GM12891 (cell line): ENCODE measurements around the gene ZFAND3.

ENCODE experiments used
- PAX5 ChIP-seq: IDR thresholded peaks from 2 replicates; pipeline ENCODE4 v1.6.1; 2011; ENCODE audit warnings: low read length, moderate library complexity, mild to moderate bottlenecking; ENCODE audit not compliant: insufficient read depth, severe bottlenecking
- POLR2A ChIP-seq: IDR thresholded peaks from 2 replicates; pipeline ENCODE4 v1.6.1; 2011; ENCODE audit warnings: low read depth, low read length, control low read depth
- POLR2AphosphoS5 ChIP-seq: IDR thresholded peaks from 2 replicates; pipeline ENCODE4 v1.6.1; 2011; ENCODE audit warnings: low read depth, low read length, control low read depth
- POU2F2 ChIP-seq: IDR thresholded peaks from 2 replicates; pipeline ENCODE4 v1.6.1; 2011; ENCODE audit warnings: low read depth, mild to moderate bottlenecking, control low read depth, low read length, moderate library complexity
- TAF1 ChIP-seq: IDR thresholded peaks from 2 replicates; pipeline ENCODE4 v1.6.1; 2011; ENCODE audit warnings: low read depth, low read length, control low read depth

GRCh38 chr6:38150681-38151296 lies 331.3 kb downstream of the ZFAND3 start:
- TF ChIP-seq POLR2A (no peak), TAF1 (no peak), PAX5 (no peak), POLR2AphosphoS5 (no peak), POU2F2 (no peak)
